DOHH2 (cell line): ENCODE results near the gene PLB1.

Experiments
- H3F3A ChIP-seq: fragments of 200-600 bp; sonication (generic), shearing (Covaris generic); 2 replicates; pipeline ENCODE4 v1.6.0; 2016; ENCODE audit warnings: antibody characterized with exemption, mild to moderate bottlenecking; ENCODE audit not compliant: control insufficient read depth, insufficient read depth
- H3K27ac ChIP-seq: fragments of 200-600 bp; sonication (generic); 2 replicates; pipeline ENCODE4 v1.5.1; 2014; ENCODE audit warnings: low read depth, mild to moderate bottlenecking, low read length, moderate library complexity
- H3K27me3 ChIP-seq: fragments of 200-600 bp; sonication (generic); 2 replicates; pipeline ENCODE4 v1.6.1; 2014; ENCODE audit warnings: mild to moderate bottlenecking, low read length, mixed read lengths; ENCODE audit not compliant: control insufficient read depth
- H3K36me3 ChIP-seq: fragments of 200-600 bp; sonication (generic); 2 replicates; pipeline ENCODE4 v1.6.1; 2014; ENCODE audit warnings: mild to moderate bottlenecking, low read length, moderate library complexity, mixed read lengths; ENCODE audit not compliant: control insufficient read depth
- H3K4me1 ChIP-seq: fragments of 200-600 bp; sonication (generic); 2 replicates; pipeline ENCODE4 v1.6.1; 2014; ENCODE audit warnings: mild to moderate bottlenecking, low read length, mixed read lengths; ENCODE audit not compliant: control insufficient read depth
- H3K4me2 ChIP-seq: fragments of 200-600 bp; sonication (generic); 2 replicates; pipeline ENCODE4 v1.6.0; 2014; ENCODE audit warnings: mild to moderate bottlenecking, low read length, moderate library complexity
- H3K4me3 ChIP-seq: fragments of 200-600 bp; sonication (generic); 2 replicates; pipeline ENCODE4 v1.5.1; 2014; ENCODE audit warnings: mild to moderate bottlenecking, low read length, mixed read lengths
- H3K79me2 ChIP-seq: fragments of 200-600 bp; sonication (generic); 2 replicates; pipeline ENCODE4 v1.6.1; 2014; ENCODE audit warnings: mild to moderate bottlenecking, low read length, mixed read lengths; ENCODE audit not compliant: control insufficient read depth
- H3K9me2 ChIP-seq: fragments of 200-600 bp; sonication (generic); replicated peaks from 2 replicates; pipeline ENCODE4 v1.6.1; 2014; ENCODE audit warnings: mild to moderate bottlenecking, low read length, mixed read lengths; ENCODE audit not compliant: control insufficient read depth
- H3K9me3 ChIP-seq: fragments of 200-600 bp; sonication (generic); 2 replicates; pipeline ENCODE4 v1.6.1; 2014; ENCODE audit warnings: antibody characterized with exemption, low read length, mixed read lengths; ENCODE audit not compliant: control insufficient read depth, insufficient read depth
- H4K20me1 ChIP-seq: fragments of 200-600 bp; sonication (generic); 2 replicates; pipeline ENCODE4 v1.6.0; 2014; ENCODE audit warnings: low read depth, mild to moderate bottlenecking, antibody characterized with exemption, low read length, moderate library complexity; ENCODE audit not compliant: control insufficient read depth, insufficient read depth
- EZH2phosphoT487 ChIP-seq: fragments of 200-600 bp; sonication (generic); IDR thresholded peaks from 2 replicates; pipeline ENCODE4 v1.6.1; 2017; ENCODE audit warnings: borderline replicate concordance, mild to moderate bottlenecking, antibody characterized with exemption, low read length, moderate library complexity, mixed read lengths
- TF ChIP-seq, protein P1 (sequence below): fragments of 200-600 bp; sonication (generic); IDR thresholded peaks from one replicate; pipeline ENCODE4 v1.5.1; 2014; ENCODE audit warnings: antibody characterized with exemption, mild to moderate bottlenecking, low read depth, low read length; ENCODE audit not compliant: poor library complexity, severe bottlenecking

The PLB1 gene

DNA sequence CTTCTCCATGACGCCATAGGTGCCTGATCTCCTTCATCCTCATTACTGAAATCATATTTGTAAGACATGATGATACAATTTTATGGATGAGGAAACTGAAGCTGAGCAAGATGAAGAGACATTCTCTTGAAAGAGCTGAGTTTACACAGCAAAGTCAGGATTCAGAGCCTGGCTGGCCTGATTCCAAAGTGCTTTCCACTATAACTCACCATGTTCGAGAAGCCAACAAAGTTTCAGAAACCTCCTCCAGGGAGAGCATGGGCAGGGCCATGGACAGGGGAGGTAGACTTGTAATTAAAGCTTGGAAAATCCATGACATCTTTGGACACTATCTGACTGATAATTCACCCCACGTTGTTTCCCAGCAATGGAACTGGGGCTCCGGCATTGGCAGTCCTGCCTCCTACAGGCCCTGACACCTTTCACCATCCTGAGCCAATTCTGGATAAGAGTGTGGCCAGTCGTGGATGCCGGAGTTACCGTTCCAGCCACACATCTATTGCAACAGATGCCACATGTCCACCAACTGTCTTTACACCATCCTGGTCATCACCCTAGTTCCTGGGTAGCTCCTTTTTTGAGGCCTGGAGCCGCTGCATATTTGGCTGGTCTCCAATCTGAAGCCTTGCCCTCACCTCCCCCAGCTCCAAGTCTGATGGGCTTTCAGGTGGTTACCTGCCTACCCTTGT, 170.8 kb downstream of the PLB1 start:
- no peaks in the 10 kb centered on the region for H3K79me2 ChIP-seq
- no peaks in the 10 kb centered on the region for H4K20me1 ChIP-seq
- no peaks in the 10 kb centered on the region for H3K9me2 ChIP-seq
- no peak overlapping the region for H3K4me2 ChIP-seq
- H3K9me3 ChIP-seq: no peaks in the 10 kb centered on the region
- TF ChIP-seq EZH2phosphoT487: no peak
- TF ChIP-seq, protein P1, sequence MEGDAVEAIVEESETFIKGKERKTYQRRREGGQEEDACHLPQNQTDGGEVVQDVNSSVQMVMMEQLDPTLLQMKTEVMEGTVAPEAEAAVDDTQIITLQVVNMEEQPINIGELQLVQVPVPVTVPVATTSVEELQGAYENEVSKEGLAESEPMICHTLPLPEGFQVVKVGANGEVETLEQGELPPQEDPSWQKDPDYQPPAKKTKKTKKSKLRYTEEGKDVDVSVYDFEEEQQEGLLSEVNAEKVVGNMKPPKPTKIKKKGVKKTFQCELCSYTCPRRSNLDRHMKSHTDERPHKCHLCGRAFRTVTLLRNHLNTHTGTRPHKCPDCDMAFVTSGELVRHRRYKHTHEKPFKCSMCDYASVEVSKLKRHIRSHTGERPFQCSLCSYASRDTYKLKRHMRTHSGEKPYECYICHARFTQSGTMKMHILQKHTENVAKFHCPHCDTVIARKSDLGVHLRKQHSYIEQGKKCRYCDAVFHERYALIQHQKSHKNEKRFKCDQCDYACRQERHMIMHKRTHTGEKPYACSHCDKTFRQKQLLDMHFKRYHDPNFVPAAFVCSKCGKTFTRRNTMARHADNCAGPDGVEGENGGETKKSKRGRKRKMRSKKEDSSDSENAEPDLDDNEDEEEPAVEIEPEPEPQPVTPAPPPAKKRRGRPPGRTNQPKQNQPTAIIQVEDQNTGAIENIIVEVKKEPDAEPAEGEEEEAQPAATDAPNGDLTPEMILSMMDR: no peak
- no peaks in the 10 kb centered on the region for H3K36me3 ChIP-seq
- no peak overlapping the region for H3K27ac ChIP-seq
- no peaks in the 10 kb centered on the region for H3K4me1 ChIP-seq
- H3K4me3 ChIP-seq: no peak overlapping the region
- no peaks in the 10 kb centered on the region for H3K27me3 ChIP-seq
- no peaks in the 10 kb centered on the region for H3F3A ChIP-seq

DNA sequence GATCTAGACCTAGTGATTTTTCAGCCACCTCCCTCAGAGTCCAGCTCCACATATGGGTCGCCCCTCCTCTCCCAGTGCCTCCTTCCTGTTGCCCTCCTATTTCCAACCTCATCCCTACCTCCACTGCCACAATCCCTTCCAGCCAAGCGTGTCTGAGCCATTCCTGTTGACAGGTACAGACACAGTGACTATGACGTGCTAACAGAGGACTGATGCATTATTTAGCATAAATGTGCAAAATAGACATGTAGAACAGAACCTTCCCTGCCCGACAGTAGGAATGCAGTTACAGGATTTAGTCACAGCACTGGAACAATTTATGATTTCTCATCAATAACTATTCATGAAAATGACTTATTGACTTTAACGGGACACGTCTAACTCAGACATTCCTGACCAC, 171.4 kb downstream of the PLB1 start:
- Histone ChIP-seq H3K4me2 (no peak overlapping the region), H3K27me3 (no peaks in the 10 kb centered on the region), H3K27ac (no peak overlapping the region), H3K79me2 (no peaks in the 10 kb centered on the region), H3K36me3 (no peaks in the 10 kb centered on the region), H3K4me3 (no peak overlapping the region), H3F3A (no peaks in the 10 kb centered on the region), H3K4me1 (no peaks in the 10 kb centered on the region), H4K20me1 (no peaks in the 10 kb centered on the region), H3K9me2 (no peaks in the 10 kb centered on the region), H3K9me3 (no peaks in the 10 kb centered on the region)
- no peak for TF ChIP-seq EZH2phosphoT487
- TF ChIP-seq, protein P1: no peak

DNA sequence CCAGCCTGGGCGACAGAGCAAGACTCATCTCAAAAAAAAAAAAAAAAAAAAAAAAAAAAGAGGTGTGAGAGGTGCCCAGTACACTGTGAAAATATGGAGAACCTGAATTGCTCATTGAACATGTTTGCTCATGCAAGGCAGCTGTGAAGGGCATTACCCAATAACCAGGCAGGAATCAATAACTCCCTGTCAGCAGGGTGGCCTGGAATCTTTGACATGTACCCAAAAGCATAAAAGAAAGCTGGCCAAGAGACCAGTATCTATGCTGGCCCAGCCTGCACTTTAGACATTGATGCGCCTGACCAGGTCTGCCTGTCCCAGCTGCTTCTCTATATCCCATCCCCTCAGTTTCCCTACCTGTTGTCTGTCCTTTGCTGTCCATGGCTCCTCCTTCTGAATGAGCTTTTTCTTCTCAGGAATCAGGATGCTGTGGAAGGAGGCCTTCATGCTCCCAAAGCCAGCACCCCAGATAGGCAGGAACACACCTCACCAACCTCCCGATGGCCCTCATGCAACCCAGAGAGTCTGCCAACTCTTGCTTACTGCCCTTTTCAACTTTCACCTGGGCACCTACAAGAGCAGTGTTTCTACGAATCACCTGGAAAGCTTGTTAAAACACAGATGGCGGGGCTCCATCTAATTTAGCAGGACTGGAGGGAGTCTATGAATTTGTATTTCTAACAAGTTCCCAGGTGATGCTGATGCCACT, 172.4 kb downstream of the PLB1 start:
- Histone ChIP-seq H3K27me3 (no peaks in the 10 kb centered on the region), H3K9me3 (no peaks in the 10 kb centered on the region), H3K4me2 (no peak overlapping the region), H3K9me2 (no peaks in the 10 kb centered on the region), H3K27ac (no peak overlapping the region), H3K79me2 (no peaks in the 10 kb centered on the region), H3K4me3 (no peak overlapping the region), H3K4me1 (no peaks in the 10 kb centered on the region), H3K36me3 (no peaks in the 10 kb centered on the region), H4K20me1 (no peaks in the 10 kb centered on the region), H3F3A (no peaks in the 10 kb centered on the region)
- TF ChIP-seq, protein P1: no peak
- TF ChIP-seq EZH2phosphoT487: no peak
